ENCODE data around the gene GRM7. TPM values are rescaled to one million over a fixed set of nuclear protein-coding genes. Genes with fewer than 3 reads are reported as not detected.

Gene GRM7
- total and polyA plus RNA-seq, 9 donors, result 0.04 to 0.13 (median 0.10) TPM; not detected in 6

- no peaks in the 10 kb centered on the region for H3K27me3 ChIP-seq (ENCODE audit: control insufficient read depth, insufficient read depth, low read length)
- H3K36me3 ChIP-seq (ENCODE audit: control insufficient read depth, insufficient read depth, low read length), result no peaks in the 10 kb centered on the region
- no peak for DNase-seq
- no peak overlapping the region for H3K4me3 ChIP-seq (ENCODE audit: low read length)
- H3K27ac ChIP-seq (ENCODE audit: low read length), result no peak overlapping the region
- no CpG with 5 or more reads among the region's 2 CpGs for WGBS (ENCODE audit: insufficient coverage)
- H3K9me3 ChIP-seq (replicated peaks; ENCODE audit: control insufficient read depth, low read depth, low read length), result no peaks in the 10 kb centered on the region
- H3K4me1 ChIP-seq (ENCODE audit: control insufficient read depth, insufficient read depth, low read length), result no peaks in the 10 kb centered on the region
These were observed 746.8 kb downstream of the GRM7 start for GRCh38 chr3:7607676-7608075.

- DNase-seq, result no peak
- H3K36me3 ChIP-seq (ENCODE audit: control insufficient read depth, insufficient read depth, low read length), result no peaks in the 10 kb centered on the region
- H3K9me3 ChIP-seq (replicated peaks; ENCODE audit: control insufficient read depth, low read depth, low read length), result no peaks in the 10 kb centered on the region
- no peak overlapping the region for H3K4me3 ChIP-seq (ENCODE audit: low read length)
- H3K4me1 ChIP-seq (ENCODE audit: control insufficient read depth, insufficient read depth, low read length), result no peaks in the 10 kb centered on the region
- H3K27me3 ChIP-seq (ENCODE audit: control insufficient read depth, insufficient read depth, low read length), result no peaks in the 10 kb centered on the region
- no peak overlapping the region for H3K27ac ChIP-seq (ENCODE audit: low read length)
- WGBS (ENCODE audit: insufficient coverage), result no CpG with 5 or more reads among the region's 5 CpGs
These were observed 749.7 kb downstream of the GRM7 start for GRCh38 chr3:7610634-7611033.

GRCh38 chr3:7615043-7615442 lies 754.1 kb downstream of the GRM7 start:
- Histone ChIP-seq H3K4me3 (ENCODE audit: low read length) (no peak overlapping the region), H3K9me3 (replicated peaks; ENCODE audit: control insufficient read depth, low read depth, low read length) (no peaks in the 10 kb centered on the region), H3K36me3 (ENCODE audit: control insufficient read depth, insufficient read depth, low read length) (no peaks in the 10 kb centered on the region), H3K27me3 (ENCODE audit: control insufficient read depth, insufficient read depth, low read length) (no peaks in the 10 kb centered on the region), H3K27ac (ENCODE audit: low read length) (no peak overlapping the region), H3K4me1 (ENCODE audit: control insufficient read depth, insufficient read depth, low read length) (no peaks in the 10 kb centered on the region)
- WGBS (ENCODE audit: insufficient coverage), result no CpG with 5 or more reads among the region's 1 CpG
- no peak for DNase-seq

GRCh38 chr3:7618606-7619005 lies 757.7 kb downstream of the GRM7 start:
- no CpG with 5 or more reads among the region's 2 CpGs for WGBS (ENCODE audit: insufficient coverage)
- Histone ChIP-seq H3K9me3 (replicated peaks; ENCODE audit: control insufficient read depth, low read depth, low read length) (no peaks in the 10 kb centered on the region), H3K27me3 (ENCODE audit: control insufficient read depth, insufficient read depth, low read length) (no peaks in the 10 kb centered on the region), H3K36me3 (ENCODE audit: control insufficient read depth, insufficient read depth, low read length) (no peaks in the 10 kb centered on the region), H3K4me3 (ENCODE audit: low read length) (no peak overlapping the region), H3K27ac (ENCODE audit: low read length) (no peak overlapping the region), H3K4me1 (ENCODE audit: control insufficient read depth, insufficient read depth, low read length) (no peaks in the 10 kb centered on the region)
- DNase-seq, result no peak

- no peak for DNase-seq
- H3K4me3 ChIP-seq (ENCODE audit: low read length), result no peak overlapping the region
- no CpG with 5 or more reads among the region's 1 CpG for WGBS (ENCODE audit: insufficient coverage)
- no peaks in the 10 kb centered on the region for H3K9me3 ChIP-seq (replicated peaks; ENCODE audit: control insufficient read depth, low read depth, low read length)
- H3K27ac ChIP-seq (ENCODE audit: low read length), result no peak overlapping the region
- H3K4me1 ChIP-seq (ENCODE audit: control insufficient read depth, insufficient read depth, low read length), result no peaks in the 10 kb centered on the region
- H3K27me3 ChIP-seq (ENCODE audit: control insufficient read depth, insufficient read depth, low read length), result no peaks in the 10 kb centered on the region
- no peaks in the 10 kb centered on the region for H3K36me3 ChIP-seq (ENCODE audit: control insufficient read depth, insufficient read depth, low read length)
These were observed 759.5 kb downstream of the GRM7 start for GRCh38 chr3:7620401-7620800.

- H3K36me3 ChIP-seq (ENCODE audit: control insufficient read depth, insufficient read depth, low read length), result no peaks in the 10 kb centered on the region
- no peak overlapping the region for H3K27ac ChIP-seq (ENCODE audit: low read length)
- no peak overlapping the region for H3K4me3 ChIP-seq (ENCODE audit: low read length)
- no peaks in the 10 kb centered on the region for H3K27me3 ChIP-seq (ENCODE audit: control insufficient read depth, insufficient read depth, low read length)
- no peaks in the 10 kb centered on the region for H3K9me3 ChIP-seq (replicated peaks; ENCODE audit: control insufficient read depth, low read depth, low read length)
- no peaks in the 10 kb centered on the region for H3K4me1 ChIP-seq (ENCODE audit: control insufficient read depth, insufficient read depth, low read length)
- no peak for DNase-seq
- WGBS (ENCODE audit: insufficient coverage), result no CpG with 5 or more reads among the region's 7 CpGs
These were observed 760.2 kb downstream of the GRM7 start for GRCh38 chr3:7621046-7621630.

- no peak overlapping the region for H3K4me3 ChIP-seq (ENCODE audit: low read length)
- H3K27me3 ChIP-seq (ENCODE audit: control insufficient read depth, insufficient read depth, low read length), result no peaks in the 10 kb centered on the region
- no peaks in the 10 kb centered on the region for H3K36me3 ChIP-seq (ENCODE audit: control insufficient read depth, insufficient read depth, low read length)
- WGBS (ENCODE audit: insufficient coverage), result 67% methylated on average over 1 of the region's 3 CpGs
- no peaks in the 10 kb centered on the region for H3K4me1 ChIP-seq (ENCODE audit: control insufficient read depth, insufficient read depth, low read length)
- H3K27ac ChIP-seq (ENCODE audit: low read length), result no peak overlapping the region
- DNase-seq, result no peak
- H3K9me3 ChIP-seq (replicated peaks; ENCODE audit: control insufficient read depth, low read depth, low read length), result no peaks in the 10 kb centered on the region
These were observed 760.7 kb downstream of the GRM7 start for GRCh38 chr3:7621651-7622050.

GRCh38 chr3:7625021-7625420 lies 764.1 kb downstream of the GRM7 start:
- no peak overlapping the region for H3K27ac ChIP-seq (ENCODE audit: low read length)
- no peaks in the 10 kb centered on the region for H3K36me3 ChIP-seq (ENCODE audit: control insufficient read depth, insufficient read depth, low read length)
- no peak for DNase-seq
- H3K4me3 ChIP-seq (ENCODE audit: low read length), result no peak overlapping the region
- H3K9me3 ChIP-seq (replicated peaks; ENCODE audit: control insufficient read depth, low read depth, low read length), result no peaks in the 10 kb centered on the region
- 74% methylated on average over 3 of the region's 6 CpGs for WGBS (ENCODE audit: insufficient coverage)
- no peaks in the 10 kb centered on the region for H3K4me1 ChIP-seq (ENCODE audit: control insufficient read depth, insufficient read depth, low read length)
- H3K27me3 ChIP-seq (ENCODE audit: control insufficient read depth, insufficient read depth, low read length), result no peaks in the 10 kb centered on the region

GRCh38 chr3:7630351-7630911 lies 769.5 kb downstream of the GRM7 start:
- no peak overlapping the region for H3K27ac ChIP-seq (ENCODE audit: low read length)
- no peaks in the 10 kb centered on the region for H3K4me1 ChIP-seq (ENCODE audit: control insufficient read depth, insufficient read depth, low read length)
- DNase-seq, result no peak
- no peaks in the 10 kb centered on the region for H3K36me3 ChIP-seq (ENCODE audit: control insufficient read depth, insufficient read depth, low read length)
- no peaks in the 10 kb centered on the region for H3K9me3 ChIP-seq (replicated peaks; ENCODE audit: control insufficient read depth, low read depth, low read length)
- H3K4me3 ChIP-seq (ENCODE audit: low read length), result no peak overlapping the region
- 67% methylated on average over 1 of the region's 4 CpGs for WGBS (ENCODE audit: insufficient coverage)
- H3K27me3 ChIP-seq (ENCODE audit: control insufficient read depth, insufficient read depth, low read length), result no peaks in the 10 kb centered on the region

GRCh38 chr3:7630925-7631324 lies 770.0 kb downstream of the GRM7 start:
- peak; percentile 46 for DNase-seq
- Histone ChIP-seq H3K27me3 (ENCODE audit: control insufficient read depth, insufficient read depth, low read length) (no peaks in the 10 kb centered on the region), H3K36me3 (ENCODE audit: control insufficient read depth, insufficient read depth, low read length) (no peaks in the 10 kb centered on the region), H3K9me3 (replicated peaks; ENCODE audit: control insufficient read depth, low read depth, low read length) (no peaks in the 10 kb centered on the region), H3K27ac (ENCODE audit: low read length) (no peak overlapping the region), H3K4me1 (ENCODE audit: control insufficient read depth, insufficient read depth, low read length) (no peaks in the 10 kb centered on the region), H3K4me3 (ENCODE audit: low read length) (no peak overlapping the region)
- 39% methylated on average over 4 of the region's 4 CpGs for WGBS (ENCODE audit: insufficient coverage)

- Histone ChIP-seq H3K9me3 (replicated peaks; ENCODE audit: control insufficient read depth, low read depth, low read length) (no peaks in the 10 kb centered on the region), H3K4me3 (ENCODE audit: low read length) (no peak overlapping the region), H3K27ac (ENCODE audit: low read length) (no peak overlapping the region), H3K4me1 (ENCODE audit: control insufficient read depth, insufficient read depth, low read length) (no peaks in the 10 kb centered on the region), H3K36me3 (ENCODE audit: control insufficient read depth, insufficient read depth, low read length) (no peaks in the 10 kb centered on the region), H3K27me3 (ENCODE audit: control insufficient read depth, insufficient read depth, low read length) (no peaks in the 10 kb centered on the region)
- no peak for DNase-seq
These were observed 771.4 kb downstream of the GRM7 start for GRCh38 chr3:7632305-7632704.
